Measurements from ENCODE around the gene PKP1.

- TF ChIP-seq EZH2 (IDR thresholded peaks at IDR 0.05; ENCODE audit: borderline replicate concordance, low read depth, low read length, severe bottlenecking) (no peak), CTCF (IDR thresholded peaks at IDR 0.05; ENCODE audit: extremely low read depth in 1 of 2, insufficient read depth in 1 of 2, low read depth in 1 of 2, low read length in 2 of 2) (no peak), POLR2AphosphoS5 (IDR thresholded peaks at IDR 0.05; ENCODE audit: insufficient read depth, low read depth, low read length) (no peak), POLR2A (IDR thresholded peaks at IDR 0.05; ENCODE audit: low read depth, low read length) (no peak)
Observed at GRCh38 chr1:201347498-201348210, 64.3 kb downstream of the PKP1 start.
